Neural cell (in vitro differentiated cells): Measurements from ENCODE around the gene GRID2IP.

Experiments used
- CTCF ChIP-seq: fragments of 450-650 bp; IDR thresholded peaks from 2 replicates; pipeline ENCODE4 v1.5.1; 2014; ENCODE audit warnings: antibody characterized with exemption, mild to moderate bottlenecking, moderate library complexity; ENCODE audit not compliant: poor library complexity, severe bottlenecking
- EP300 ChIP-seq: fragments of 450-650 bp; conservative IDR thresholded peaks from 2 replicates; pipeline ENCODE4 v1.6.1; 2014; ENCODE audit warnings: antibody characterized with exemption, mild to moderate bottlenecking, moderate library complexity; ENCODE audit not compliant: poor library complexity, severe bottlenecking
- EZH2 ChIP-seq: fragments of 200-600, 300-800 bp; shearing (Covaris generic), sonication (generic); IDR thresholded peaks from 2 replicates; pipeline ENCODE4 v1.6.1; 2014; ENCODE audit warnings: antibody characterized with exemption, low read length, borderline replicate concordance, mild to moderate bottlenecking; ENCODE audit not compliant: insufficient read depth, poor library complexity, severe bottlenecking
- MXI1 ChIP-seq: fragments of 450-650 bp; conservative IDR thresholded peaks from 2 replicates; pipeline ENCODE4 v1.6.1; 2014; ENCODE audit warnings: antibody characterized with exemption, mild to moderate bottlenecking; ENCODE audit not compliant: poor library complexity, severe bottlenecking
- POLR2AphosphoS5 ChIP-seq: IDR thresholded peaks from 2 replicates; pipeline ENCODE4 v1.6.1; 2012
- RAD21 ChIP-seq: fragments of 450-650 bp; conservative IDR thresholded peaks from 2 replicates; pipeline ENCODE4 v1.6.1; 2014; ENCODE audit warnings: antibody characterized with exemption, mild to moderate bottlenecking, moderate library complexity
- SMC3 ChIP-seq: fragments of 450-650 bp; conservative IDR thresholded peaks from 2 replicates; pipeline ENCODE4 v1.6.1; 2014; ENCODE audit warnings: antibody characterized with exemption, mild to moderate bottlenecking, moderate library complexity; ENCODE audit not compliant: poor library complexity
- TAF1 ChIP-seq: IDR thresholded peaks from 2 replicates; pipeline ENCODE4 v1.6.1; 2012; ENCODE audit warnings: low read depth
- TF ChIP-seq, protein P1 (sequence below): IDR thresholded peaks from 2 replicates; pipeline ENCODE4 v1.6.1; 2012; ENCODE audit warnings: borderline replicate concordance

DNA sequence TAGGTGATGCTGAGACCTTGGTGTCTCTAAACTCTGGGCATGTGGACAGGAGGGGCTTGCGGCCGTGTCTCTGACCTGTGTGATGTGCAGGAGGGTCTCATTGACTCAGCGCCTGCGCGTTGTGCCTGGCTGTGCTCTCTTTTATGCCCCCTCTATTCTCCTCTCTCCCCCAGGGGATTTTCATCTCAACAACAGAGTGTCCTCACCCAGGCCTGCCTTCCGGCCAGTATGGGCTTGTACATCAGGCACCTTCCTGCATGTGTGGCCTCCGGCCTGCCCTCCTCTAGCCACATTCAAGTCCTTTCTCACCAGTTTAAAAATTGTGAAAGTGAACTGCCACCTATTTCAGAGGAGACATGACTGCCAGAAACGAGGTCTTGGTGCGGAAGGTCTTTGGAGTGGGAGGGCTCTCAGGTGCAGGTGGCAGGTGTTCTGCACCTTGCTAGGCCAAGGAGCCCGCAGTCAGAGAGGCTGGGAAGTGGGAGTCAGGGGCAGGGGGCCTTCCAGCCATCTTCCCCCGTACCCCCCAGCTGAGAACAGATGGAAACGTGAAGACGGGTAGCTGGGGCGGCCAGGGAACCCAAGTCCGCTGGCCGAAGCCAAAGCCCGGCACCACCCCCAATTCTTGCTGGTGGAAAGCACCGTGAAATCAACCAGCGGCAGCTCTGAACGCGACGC is 38.0 kb upstream of the GRID2IP start:
- TF ChIP-seq EZH2 (no peak), SMC3 (no peak), POLR2AphosphoS5 (no peak), CTCF (no peak), TAF1 (no peak), EP300 (no peak), RAD21 (no peak), MXI1 (no peak)
- TF ChIP-seq, protein P1, sequence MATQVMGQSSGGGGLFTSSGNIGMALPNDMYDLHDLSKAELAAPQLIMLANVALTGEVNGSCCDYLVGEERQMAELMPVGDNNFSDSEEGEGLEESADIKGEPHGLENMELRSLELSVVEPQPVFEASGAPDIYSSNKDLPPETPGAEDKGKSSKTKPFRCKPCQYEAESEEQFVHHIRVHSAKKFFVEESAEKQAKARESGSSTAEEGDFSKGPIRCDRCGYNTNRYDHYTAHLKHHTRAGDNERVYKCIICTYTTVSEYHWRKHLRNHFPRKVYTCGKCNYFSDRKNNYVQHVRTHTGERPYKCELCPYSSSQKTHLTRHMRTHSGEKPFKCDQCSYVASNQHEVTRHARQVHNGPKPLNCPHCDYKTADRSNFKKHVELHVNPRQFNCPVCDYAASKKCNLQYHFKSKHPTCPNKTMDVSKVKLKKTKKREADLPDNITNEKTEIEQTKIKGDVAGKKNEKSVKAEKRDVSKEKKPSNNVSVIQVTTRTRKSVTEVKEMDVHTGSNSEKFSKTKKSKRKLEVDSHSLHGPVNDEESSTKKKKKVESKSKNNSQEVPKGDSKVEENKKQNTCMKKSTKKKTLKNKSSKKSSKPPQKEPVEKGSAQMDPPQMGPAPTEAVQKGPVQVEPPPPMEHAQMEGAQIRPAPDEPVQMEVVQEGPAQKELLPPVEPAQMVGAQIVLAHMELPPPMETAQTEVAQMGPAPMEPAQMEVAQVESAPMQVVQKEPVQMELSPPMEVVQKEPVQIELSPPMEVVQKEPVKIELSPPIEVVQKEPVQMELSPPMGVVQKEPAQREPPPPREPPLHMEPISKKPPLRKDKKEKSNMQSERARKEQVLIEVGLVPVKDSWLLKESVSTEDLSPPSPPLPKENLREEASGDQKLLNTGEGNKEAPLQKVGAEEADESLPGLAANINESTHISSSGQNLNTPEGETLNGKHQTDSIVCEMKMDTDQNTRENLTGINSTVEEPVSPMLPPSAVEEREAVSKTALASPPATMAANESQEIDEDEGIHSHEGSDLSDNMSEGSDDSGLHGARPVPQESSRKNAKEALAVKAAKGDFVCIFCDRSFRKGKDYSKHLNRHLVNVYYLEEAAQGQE: no peak
